GM19455 (cell line): ENCODE data around the gene GABARAP.

Source experiments
- ATAC-seq: cut with Tn5 transposase; IDR thresholded peaks from one replicate; pipeline ENCODE4 v1.9.1; 2021; ENCODE audit not compliant: unreplicated experiment

Gene GABARAP

GRCh38 chr17:7241783-7242716 lies at the start of gene GABARAP:
Gene GABARAP (minus strand): TSS chr17:7242449. CDS start chr17:7242330, 119 bp downstream.
- ATAC-seq: peak; percentile 28

GRCh38 chr17:7290685-7291084 lies 48.4 kb upstream of the GABARAP start:
- ATAC-seq: no peak

- no peak for ATAC-seq
Measured at GRCh38 chr17:7290166-7290565, 47.9 kb upstream of the GABARAP start.

- no peak for ATAC-seq
Measured at GRCh38 chr17:7289256-7290032, 47.2 kb upstream of the GABARAP start.

- ATAC-seq: no peak
Measured at GRCh38 chr17:7285679-7286078, 43.4 kb upstream of the GABARAP start.

- ATAC-seq: no peak
Measured at GRCh38 chr17:7284911-7285310, 42.7 kb upstream of the GABARAP start.

GRCh38 chr17:7283471-7284216 lies 41.4 kb upstream of the GABARAP start:
- ATAC-seq: no peak

- ATAC-seq: no peak
Measured at GRCh38 chr17:7282752-7283321, 40.6 kb upstream of the GABARAP start.

GRCh38 chr17:7281953-7282751 lies 39.9 kb upstream of the GABARAP start:
- no peak for ATAC-seq

GRCh38 chr17:7281074-7281952 lies 39.1 kb upstream of the GABARAP start, which contains the start of gene SLC2A4:
Gene SLC2A4 (plus strand): TSS chr17:7281718. CDS start chr17:7281935, 217 bp downstream.
- no peak for ATAC-seq

- peak; percentile 54 for ATAC-seq
Measured at GRCh38 chr17:7280519-7281073, 38.3 kb upstream of the GABARAP start.

- ATAC-seq: no peak
Measured at GRCh38 chr17:7279448-7279847, 37.2 kb upstream of the GABARAP start.

- ATAC-seq: no peak
Measured at GRCh38 chr17:7266784-7267183, 24.5 kb upstream of the GABARAP start.

GRCh38 chr17:7263801-7264078 lies 21.5 kb upstream of the GABARAP start:
- ATAC-seq: no peak

- ATAC-seq: no peak
Measured at GRCh38 chr17:7262935-7263800, 20.9 kb upstream of the GABARAP start.

GRCh38 chr17:7262192-7262934 lies 20.1 kb upstream of the GABARAP start, which contains the start of gene CLDN7:
Gene CLDN7 (minus strand): TSS chr17:7262478. CDS start chr17:7262043, 435 bp downstream.
- ATAC-seq: no peak
